H7 (cell line): Measurements from ENCODE around the gene TP53TG5. TPM values are rescaled to one million over a fixed set of nuclear protein-coding genes. Genes with fewer than 3 reads are reported as not detected.
A peak's percentile ranks its signal among the peaks of the same experiment; 100 is the strongest.

ENCODE experiments used
- DNase-seq: peaks from one replicate; pipeline ENCODE4 v3.0.0; 2012
- H3K27me3 ChIP-seq: 2 replicates; pipeline ENCODE4 v1.6.0; 2011; ENCODE audit warnings: mild to moderate bottlenecking, low read length; ENCODE audit not compliant: control insufficient read depth, insufficient read depth
- H3K36me3 ChIP-seq: replicated peaks from 2 replicates; pipeline ENCODE4 v1.5.1; 2011; ENCODE audit warnings: low read length; ENCODE audit not compliant: control insufficient read depth, insufficient read depth
- H3K4me3 ChIP-seq: 2 replicates; pipeline ENCODE4 v1.5.1; 2011; ENCODE audit warnings: low read depth, mild to moderate bottlenecking, control low read depth, low read length, moderate library complexity; ENCODE audit not compliant: insufficient read depth
- total RNA-seq: library from RNA; depleted of rRNA; stranded (reverse); fragments of >200 nt; shearing (Covaris generic); gene quantifications from 2 replicates; pipeline ENCODE4 v1.2.3, GENCODE V29; 2014; rRNA removed

Gene TP53TG5
- not detected in 2 replicates for total RNA-seq

DNA sequence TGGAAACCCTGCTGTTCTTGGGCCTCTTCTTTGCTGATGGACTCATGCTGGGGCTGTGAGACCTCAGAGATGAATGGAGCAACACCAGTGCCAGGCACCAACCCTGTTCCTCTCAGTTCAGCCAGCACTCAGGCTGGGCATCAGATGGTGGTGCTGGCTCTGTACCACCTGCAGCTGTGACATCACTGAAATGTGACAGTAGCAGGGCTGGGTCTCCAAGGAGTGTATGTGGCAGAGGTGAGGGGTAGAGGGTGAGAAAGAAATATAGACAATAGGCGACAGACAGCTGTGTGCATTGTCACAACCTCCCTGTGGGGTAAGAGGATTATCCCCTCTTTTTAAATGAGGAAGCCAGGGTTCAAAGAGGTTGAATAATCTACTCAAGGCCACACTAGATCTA is at the start of gene TP53TG5:
Gene TP53TG5 (minus strand): TSS at position 135 of the 400 bp plus-strand sequence. CDS start 89 bp downstream, at position 46.
- H3K4me3 ChIP-seq, result no peak within 1 kb of the TSS
- peaks cover 4% of the 10 kb centered on the region for H3K27me3 ChIP-seq
- DNase-seq, result no peak
- H3K36me3 ChIP-seq, result no peaks in the 10 kb centered on the region

DNA sequence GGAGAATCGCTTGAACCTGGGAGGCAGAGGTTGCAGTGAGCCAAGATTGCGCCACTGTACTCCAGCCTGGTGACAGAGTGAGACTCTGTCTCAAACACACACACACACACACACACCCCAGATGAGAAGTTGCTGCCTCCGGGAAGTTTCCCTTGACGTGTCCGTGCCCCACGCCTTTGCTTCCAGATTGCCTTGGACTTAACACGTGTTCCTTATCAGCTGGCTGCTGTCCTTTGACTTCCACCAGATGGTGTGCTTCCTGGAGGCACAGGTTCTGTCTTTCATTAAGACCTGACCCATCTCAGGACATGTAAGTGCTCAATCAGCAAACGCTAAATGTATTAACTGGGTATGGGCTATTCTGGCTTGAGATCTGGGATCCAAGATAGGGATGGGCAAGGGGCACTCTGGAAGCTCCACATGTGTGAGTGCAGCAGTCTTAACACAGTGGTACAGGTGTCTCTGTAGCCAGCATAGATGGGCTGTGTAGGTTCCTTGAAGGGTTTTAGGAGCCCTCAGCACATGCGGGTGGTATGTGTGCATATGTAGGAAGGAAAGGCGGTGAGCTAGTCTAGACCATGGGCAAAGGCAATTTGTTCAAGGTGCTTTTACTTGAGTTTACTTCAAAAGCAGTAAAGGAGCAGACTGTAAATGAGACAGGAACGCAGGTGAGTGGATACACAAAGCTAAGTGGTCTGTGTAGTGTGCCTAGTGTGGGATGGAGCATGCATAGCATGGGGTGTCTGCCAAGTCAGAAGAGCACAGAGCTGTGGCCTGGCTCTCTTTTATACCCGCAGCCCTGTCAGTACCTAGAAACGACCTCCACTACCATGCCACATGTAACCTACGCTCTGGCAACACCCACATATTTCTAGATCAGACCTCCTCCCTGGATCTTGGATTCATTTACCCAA is 49.4 kb upstream of the TP53TG5 start:
- Histone ChIP-seq H3K27me3 (no peaks in the 10 kb centered on the region), H3K4me3 (no peak overlapping the region), H3K36me3 (peaks cover 15% of the 10 kb centered on the region)
- DNase-seq, result no peak

DNA sequence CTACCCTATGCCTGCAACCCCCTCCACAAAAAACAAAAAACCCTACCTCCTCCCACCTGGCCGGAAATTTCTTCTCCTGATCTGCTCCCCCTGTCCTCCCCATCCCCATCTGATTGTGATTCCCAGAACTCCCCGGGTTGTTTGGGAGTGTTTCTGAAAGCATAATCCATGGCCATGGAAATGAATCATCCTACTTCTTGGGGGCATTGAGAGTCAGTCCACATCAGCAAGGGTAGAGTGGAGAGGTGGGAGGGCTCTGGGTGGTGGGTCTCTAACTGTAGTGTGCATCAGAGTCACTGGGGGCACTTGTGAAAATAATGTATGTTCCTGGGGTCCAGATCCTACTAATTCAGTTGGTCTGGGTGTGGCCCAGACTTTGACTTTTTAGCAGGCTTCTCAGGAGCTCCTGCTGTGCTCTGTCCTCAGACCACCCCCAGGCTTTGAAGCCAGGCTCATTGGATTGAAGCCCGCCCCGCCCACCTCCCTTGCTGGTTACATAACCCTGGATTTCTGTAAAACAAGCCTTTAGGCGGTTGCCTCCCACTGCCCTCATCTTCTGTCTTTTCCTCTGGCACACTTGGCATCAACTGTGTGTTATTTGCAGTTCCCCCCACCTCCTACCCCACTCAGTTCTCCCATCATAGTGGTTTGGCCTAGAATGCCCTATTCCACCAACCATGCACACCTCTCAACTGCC is 48.3 kb upstream of the TP53TG5 start:
- no peak for DNase-seq
- Histone ChIP-seq H3K36me3 (peaks cover 18% of the 10 kb centered on the region), H3K27me3 (no peaks in the 10 kb centered on the region)

DNA sequence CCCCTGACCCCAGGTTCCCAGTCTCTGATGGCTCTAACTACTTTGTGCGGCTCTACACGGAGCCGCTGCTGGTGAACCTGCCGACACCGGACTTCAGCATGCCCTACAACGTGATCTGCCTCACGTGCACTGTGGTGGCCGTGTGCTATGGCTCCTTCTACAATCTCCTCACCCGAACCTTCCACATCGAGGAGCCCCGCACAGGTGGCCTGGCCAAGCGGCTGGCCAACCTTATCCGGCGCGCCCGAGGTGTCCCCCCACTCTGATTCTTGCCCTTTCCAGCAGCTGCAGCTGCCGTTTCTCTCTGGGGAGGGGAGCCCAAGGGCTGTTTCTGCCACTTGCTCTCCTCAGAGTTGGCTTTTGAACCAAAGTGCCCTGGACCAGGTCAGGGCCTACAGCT is 47.4 kb upstream of the TP53TG5 start:
- DNase-seq, result no peak
- Histone ChIP-seq H3K27me3 (no peaks in the 10 kb centered on the region), H3K4me3 (no peak overlapping the region), H3K36me3 (peaks cover 21% of the 10 kb centered on the region)

More for the DNA sequence above, 48.3 kb upstream of the TP53TG5 start:
- H3K4me3 ChIP-seq, result no peak overlapping the region

DNA sequence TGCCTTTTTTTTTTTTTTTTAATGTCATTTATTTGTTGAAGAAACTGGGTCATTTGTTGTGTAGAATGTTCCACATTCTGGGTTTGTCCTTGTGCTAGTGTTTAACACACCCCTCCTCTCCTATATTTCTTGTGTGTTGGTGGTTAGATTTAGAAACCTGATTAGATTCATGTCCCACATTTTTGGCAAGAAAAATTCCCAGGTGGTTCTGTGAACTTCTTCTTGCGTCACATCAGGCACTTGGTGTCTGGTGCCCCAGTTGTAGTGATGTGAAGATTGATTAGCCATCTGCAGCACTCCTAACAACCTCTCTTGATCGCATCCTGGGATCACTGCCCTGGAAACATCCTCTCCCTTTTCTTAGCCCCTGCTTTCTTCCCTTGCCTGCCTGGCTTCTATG is 45.6 kb upstream of the TP53TG5 start:
- no peak overlapping the region for H3K4me3 ChIP-seq
- H3K36me3 ChIP-seq, result peaks cover 35% of the 10 kb centered on the region
- no peak for DNase-seq
- H3K27me3 ChIP-seq, result no peaks in the 10 kb centered on the region

DNA sequence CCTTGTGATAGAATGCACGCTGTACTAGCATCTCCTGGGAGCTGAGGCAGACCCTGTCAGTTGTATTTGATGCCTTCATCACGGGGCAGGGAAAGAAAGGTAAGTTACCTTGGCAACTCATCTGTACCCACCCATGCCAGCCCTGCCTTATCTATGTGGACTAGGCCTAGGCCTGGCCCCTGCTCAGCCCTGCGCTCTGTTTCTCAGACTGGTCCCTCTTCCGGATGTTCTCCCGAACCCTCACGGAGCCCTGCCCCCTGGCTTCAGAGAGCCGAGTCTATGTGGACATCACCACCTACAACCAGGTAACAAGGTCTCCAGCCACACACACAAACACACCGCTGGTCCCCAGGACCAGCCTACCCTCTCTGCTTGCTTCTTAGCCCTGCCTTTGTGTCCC is 42.0 kb upstream of the TP53TG5 start:
- no peaks in the 10 kb centered on the region for H3K27me3 ChIP-seq
- no peak for DNase-seq
- peaks cover 33% of the 10 kb centered on the region for H3K36me3 ChIP-seq
- H3K4me3 ChIP-seq, result no peak overlapping the region

DNA sequence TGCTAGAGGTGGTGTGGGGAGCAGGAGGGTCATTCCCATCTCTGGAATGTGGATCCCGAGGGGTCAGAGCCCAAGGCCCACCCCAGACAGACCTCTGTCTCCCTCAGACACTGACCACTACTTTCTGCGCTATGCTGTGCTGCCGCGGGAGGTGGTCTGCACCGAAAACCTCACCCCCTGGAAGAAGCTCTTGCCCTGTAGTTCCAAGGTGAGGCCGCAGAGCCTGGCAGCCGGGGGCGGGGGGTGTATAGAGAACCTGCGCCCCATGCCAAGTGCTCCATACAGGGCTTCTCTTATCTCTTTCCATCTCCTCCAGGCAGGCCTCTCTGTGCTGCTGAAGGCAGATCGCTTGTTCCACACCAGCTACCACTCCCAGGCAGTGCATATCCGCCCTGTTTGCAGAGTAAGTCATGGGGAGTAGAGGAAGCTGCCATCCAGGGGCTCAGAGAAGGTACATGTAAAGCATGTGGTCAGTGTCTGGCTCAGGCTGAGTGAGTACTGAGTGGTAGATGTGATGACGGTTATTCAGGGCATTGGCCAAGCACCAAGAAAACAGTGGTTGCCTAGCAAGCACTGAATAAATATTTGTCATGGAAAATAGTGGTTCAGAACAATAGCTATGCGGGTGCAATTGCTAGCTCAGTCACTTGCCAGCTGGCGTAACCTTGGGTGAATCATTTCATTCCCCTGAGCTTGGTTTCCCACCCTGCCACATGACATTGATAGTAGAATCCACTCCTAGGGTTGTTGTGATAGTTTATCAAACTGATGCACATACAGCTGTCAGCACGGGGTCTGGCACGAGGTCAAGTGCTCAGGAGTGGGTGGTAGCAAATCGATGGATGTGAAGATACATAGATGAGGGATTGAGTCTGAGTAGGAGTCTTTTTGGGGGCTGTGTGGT is 41.3 kb upstream of the TP53TG5 start:
- Histone ChIP-seq H3K27me3 (no peaks in the 10 kb centered on the region), H3K4me3 (no peak overlapping the region), H3K36me3 (peaks cover 28% of the 10 kb centered on the region)
- DNase-seq, result no peak

- H3K27me3 ChIP-seq, result no peaks in the 10 kb centered on the region
- H3K36me3 ChIP-seq, result peaks cover 19% of the 10 kb centered on the region
- H3K4me3 ChIP-seq, result no peak overlapping the region
- no peak for DNase-seq
Observed at GRCh38 chr20:45416917-45417316, 38.8 kb upstream of the TP53TG5 start.

GRCh38 chr20:45415822-45416637 is 37.9 kb upstream of the TP53TG5 start, which contains the start of gene PIGT:
TSS of gene PIGT (plus strand) at chr20:45416141. CDS start at chr20:45416157, 16 bp downstream.
- H3K36me3 ChIP-seq, result peaks cover 15% of the 10 kb centered on the region
- no peaks in the 10 kb centered on the region for H3K27me3 ChIP-seq
- peak; percentile 89 for DNase-seq
- peak within 1 kb of the TSS; percentile 87 for H3K4me3 ChIP-seq

DNA sequence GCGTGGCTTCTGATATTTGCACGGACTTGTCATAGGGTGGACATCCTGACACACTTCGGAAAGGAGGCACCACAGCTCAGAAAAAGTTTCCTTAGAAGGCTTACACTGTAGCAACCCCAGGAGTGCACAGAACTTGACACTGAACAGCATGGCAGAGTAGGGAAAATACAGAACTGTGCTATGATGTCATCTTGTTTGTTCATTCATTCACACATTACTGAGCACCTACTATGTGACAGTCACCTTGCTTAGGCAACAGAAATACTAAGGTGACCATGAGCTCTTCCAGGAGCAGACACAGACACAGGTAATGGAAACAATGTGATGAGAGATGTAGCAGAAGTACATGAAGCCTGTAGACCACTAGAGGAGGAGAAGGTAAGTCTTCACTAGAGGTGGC is 35.4 kb upstream of the TP53TG5 start:
- no peak overlapping the region for H3K4me3 ChIP-seq
- H3K36me3 ChIP-seq, result peaks cover 11% of the 10 kb centered on the region
- H3K27me3 ChIP-seq, result no peaks in the 10 kb centered on the region
- DNase-seq, result no peak

DNA sequence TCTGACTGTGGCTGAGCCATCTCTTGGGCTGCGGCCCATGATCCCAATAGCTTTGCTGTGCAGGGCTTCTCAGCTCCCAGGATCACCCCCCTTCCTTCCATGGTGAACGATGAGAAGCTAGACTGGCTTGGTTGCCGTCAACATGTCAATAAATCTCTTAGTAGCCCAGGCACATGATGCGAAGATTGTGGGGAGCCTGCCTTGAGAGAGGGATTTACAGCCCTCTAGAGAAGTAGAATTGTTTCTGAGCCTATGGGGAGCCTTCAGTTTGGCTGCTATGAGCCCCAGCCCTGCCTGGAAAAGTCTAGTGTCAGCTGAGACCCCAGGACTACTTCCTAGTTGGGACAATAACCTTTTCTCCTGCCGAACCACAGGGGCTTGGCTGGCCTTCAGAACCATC is 34.5 kb upstream of the TP53TG5 start:
- H3K36me3 ChIP-seq, result peaks cover 12% of the 10 kb centered on the region
- no peak for DNase-seq
- peaks cover 2% of the 10 kb centered on the region; the same call in 1 of the 2 replicates for H3K27me3 ChIP-seq
- no peak overlapping the region for H3K4me3 ChIP-seq

GRCh38 chr20:45410887-45411286 is 32.8 kb upstream of the TP53TG5 start:
- peaks cover 12% of the 10 kb centered on the region for H3K36me3 ChIP-seq
- DNase-seq, result no peak
- H3K27me3 ChIP-seq, result peaks cover 19% of the 10 kb centered on the region

GRCh38 chr20:45409521-45410272 is 31.6 kb upstream of the TP53TG5 start:
- DNase-seq, result no peak
- no peak overlapping the region for H3K4me3 ChIP-seq
- peaks cover 27% of the 10 kb centered on the region for H3K27me3 ChIP-seq
- peaks cover 12% of the 10 kb centered on the region for H3K36me3 ChIP-seq

More at GRCh38 chr20:45410887-45411286, 32.8 kb upstream of the TP53TG5 start:
- no peak overlapping the region for H3K4me3 ChIP-seq
